ENCODE data around the gene COG5.

The COG5 gene

DNA sequence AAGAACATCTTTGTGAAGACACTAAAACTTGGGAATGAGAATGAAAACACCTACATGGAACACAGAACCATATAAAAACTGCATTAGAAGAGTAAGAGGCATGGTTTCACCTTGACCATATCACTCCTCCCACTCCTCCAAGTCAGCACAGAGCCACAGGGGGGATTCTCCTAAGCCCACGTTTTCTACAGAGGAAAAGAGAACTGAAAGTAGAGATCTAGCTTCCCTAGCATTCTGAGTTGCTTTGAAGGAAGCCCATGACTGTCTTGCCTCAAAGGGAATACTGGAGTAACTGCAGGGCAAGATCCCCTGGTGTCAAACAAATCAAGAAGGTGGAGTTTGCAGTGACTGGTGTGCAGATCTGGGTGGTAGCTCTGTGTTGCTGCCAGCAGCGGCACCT lies 351.0 kb downstream of the COG5 start:
- no peak for DNase-seq

GRCh38 chr7:107210400-107210799 lies 353.3 kb downstream of the COG5 start:
- DNase-seq: no peak

GRCh38 chr7:107209565-107209964 lies 354.2 kb downstream of the COG5 start:
- DNase-seq: no peak

- DNase-seq: no peak
Measured at GRCh38 chr7:107208563-107208962, 355.2 kb downstream of the COG5 start.

- DNase-seq: no peak
Measured at GRCh38 chr7:107208024-107208521, 355.6 kb downstream of the COG5 start.

DNA sequence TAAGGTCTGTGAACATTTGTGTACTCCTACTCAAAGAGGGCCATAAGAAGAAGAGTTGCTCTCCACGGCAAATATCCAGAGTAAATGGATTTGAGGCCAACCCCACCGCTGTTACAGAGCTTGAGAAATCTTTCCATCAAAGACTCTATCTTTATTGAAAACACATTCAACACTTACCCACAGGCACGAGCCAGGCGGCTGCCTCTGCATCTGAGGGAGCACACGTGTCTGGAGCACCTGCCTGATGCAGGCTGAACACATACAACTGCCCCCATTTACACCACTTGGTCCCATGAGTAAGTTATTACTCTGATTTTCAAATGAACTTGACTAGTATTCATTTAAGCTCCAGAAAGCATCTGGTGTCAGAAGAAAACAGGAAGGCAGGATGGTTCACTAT lies 356.3 kb downstream of the COG5 start:
- DNase-seq: no peak

DNA sequence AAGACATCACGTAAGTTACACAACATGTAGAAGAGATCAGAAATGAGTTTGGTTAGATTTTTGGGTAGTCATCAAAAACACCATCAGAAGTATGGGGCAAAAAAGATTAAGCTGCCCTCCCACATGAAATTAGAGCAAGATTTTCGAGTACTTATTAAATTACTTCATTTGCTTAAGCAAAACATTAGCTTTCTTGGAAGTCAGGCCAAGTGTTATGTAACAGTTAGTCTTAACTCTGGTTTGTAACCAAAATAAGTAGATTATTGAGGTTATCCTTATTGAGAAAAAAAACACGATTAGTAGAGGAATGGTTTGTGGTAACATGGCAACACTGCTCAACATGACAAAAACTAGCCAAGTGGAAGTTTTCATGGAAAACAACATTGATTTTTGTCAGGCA lies 357.0 kb downstream of the COG5 start:
- no peak for DNase-seq

GRCh38 chr7:107206136-107206535 lies 357.6 kb downstream of the COG5 start:
- no peak for DNase-seq

DNA sequence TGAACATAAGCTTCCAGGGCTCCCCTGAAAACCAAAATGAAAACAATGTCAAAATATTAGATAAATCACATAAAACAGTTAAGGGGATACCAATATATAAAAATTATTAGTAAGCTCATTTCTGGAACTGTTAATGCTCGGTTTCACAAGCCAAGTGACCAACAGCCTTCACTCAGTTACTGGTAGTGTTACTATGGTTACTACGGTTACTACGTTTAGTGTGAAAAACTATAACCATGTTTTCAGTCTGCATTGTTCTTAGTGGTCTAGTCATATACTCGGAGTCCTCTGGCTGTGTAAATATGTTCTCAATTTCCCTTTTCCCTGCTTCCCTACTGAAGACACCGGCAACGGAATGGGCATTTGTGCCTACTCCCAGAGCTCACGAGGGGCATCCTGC lies 360.1 kb downstream of the COG5 start:
- DNase-seq: no peak

- DNase-seq: peak; percentile 75 to 94
Measured at GRCh38 chr7:107201795-107202450, 361.8 kb downstream of the COG5 start.

- DNase-seq: no peak
Measured at GRCh38 chr7:107196834-107197610, 366.7 kb downstream of the COG5 start.

GRCh38 chr7:107194052-107194451 lies 369.7 kb downstream of the COG5 start:
- DNase-seq: no peak

- DNase-seq: no peak
Measured at GRCh38 chr7:107190090-107190489, 373.6 kb downstream of the COG5 start.

DNA sequence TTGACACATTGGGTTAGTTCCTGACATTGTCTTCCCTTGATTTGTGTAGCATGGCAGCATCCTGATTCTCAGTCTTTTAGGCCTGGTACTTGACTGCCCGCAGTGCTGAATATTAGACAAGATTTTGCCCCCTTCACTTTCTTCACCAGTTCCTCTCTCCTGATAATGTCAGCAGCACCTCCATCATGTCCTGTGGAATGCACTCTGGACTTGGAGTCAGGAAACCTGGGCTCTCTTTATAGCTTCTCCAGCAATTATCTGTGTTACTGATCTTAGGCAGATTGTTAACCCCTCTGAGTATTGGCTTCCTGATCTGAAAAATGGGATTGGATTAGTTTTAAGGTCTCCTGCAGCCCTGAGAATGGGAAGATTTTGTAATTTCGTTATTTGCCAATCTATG lies 375.9 kb downstream of the COG5 start:
- DNase-seq: no peak

DNA sequence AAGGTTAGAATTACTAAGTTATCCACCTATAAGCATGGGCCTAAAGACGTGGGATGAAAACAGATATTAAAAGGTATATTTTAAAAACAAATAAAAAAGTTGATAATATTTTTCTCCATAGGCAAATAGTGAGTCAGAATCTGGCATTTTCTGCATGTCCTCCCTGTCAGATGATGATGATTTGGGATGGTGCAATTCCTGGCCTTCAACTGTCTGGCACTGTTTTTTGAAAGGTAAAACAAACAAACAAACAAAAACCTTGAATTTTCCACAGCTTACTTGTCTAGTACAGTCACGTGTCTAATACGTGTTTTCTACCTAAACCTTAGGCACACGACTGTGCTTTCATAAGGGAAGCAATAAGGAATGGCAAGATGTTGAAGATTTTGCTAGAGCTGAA lies 377.5 kb downstream of the COG5 start:
- no peak for DNase-seq

DNA sequence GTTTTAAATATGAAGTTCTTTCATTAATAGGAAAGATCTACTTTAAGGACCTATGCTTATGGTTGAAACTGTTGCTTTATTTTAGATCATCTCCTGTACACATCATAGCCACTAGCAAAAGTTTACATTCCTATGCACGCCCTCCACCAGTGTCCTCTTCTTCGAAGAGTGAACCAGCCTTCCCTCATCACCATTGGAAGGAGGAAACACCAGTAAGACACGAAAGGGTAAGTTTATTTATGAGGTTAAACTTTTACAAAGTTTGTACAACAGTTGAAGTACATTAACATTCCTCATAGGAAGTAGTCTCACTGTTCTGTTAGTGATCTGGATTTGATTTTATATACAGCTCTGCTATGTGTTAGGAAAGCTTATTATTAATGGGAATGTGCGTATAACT lies 378.0 kb downstream of the COG5 start:
- no peak for DNase-seq

GRCh38 chr7:107181172-107181571 lies 382.5 kb downstream of the COG5 start:
- DNase-seq: no peak

- DNase-seq: peak in 1 of 2 experiments; percentile 46
Measured at GRCh38 chr7:107180378-107180777, 383.3 kb downstream of the COG5 start.

- no peak for DNase-seq
Measured at GRCh38 chr7:107179326-107180164, 384.2 kb downstream of the COG5 start.

GRCh38 chr7:107173691-107174406 lies 389.9 kb downstream of the COG5 start:
- DNase-seq: no peak

DNA sequence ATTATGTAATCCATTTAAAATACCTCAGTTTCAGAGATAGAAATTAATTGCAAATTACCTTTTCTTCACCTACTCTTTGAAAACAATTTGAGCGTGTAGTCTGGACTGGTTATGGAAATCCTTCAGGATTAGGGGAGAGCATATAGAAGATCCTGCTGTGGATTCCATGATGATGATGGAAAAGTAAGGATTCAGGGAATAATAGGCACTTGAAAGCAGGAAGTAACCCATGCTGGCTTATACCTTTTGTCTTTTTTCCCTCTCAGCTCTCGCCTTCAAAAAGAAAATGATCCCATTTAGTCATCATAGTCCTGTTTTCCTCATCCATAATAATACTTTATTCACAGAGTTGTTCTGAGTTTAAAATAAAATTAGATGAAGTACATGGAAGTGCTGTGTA lies 390.5 kb downstream of the COG5 start:
- DNase-seq: no peak

- DNase-seq: no peak
Measured at GRCh38 chr7:107172276-107173032, 391.3 kb downstream of the COG5 start.

Data from NCI-H2081 (cell line).